ELF-1 (cell line): Measurements from ENCODE around the gene PHKA2.

ENCODE experiments used
- DNase-seq: peaks from one replicate; pipeline ENCODE4 v3.0.0-alpha.2; 2016; ENCODE audit warnings: low read depth, low spot score

The PHKA2 gene

DNA sequence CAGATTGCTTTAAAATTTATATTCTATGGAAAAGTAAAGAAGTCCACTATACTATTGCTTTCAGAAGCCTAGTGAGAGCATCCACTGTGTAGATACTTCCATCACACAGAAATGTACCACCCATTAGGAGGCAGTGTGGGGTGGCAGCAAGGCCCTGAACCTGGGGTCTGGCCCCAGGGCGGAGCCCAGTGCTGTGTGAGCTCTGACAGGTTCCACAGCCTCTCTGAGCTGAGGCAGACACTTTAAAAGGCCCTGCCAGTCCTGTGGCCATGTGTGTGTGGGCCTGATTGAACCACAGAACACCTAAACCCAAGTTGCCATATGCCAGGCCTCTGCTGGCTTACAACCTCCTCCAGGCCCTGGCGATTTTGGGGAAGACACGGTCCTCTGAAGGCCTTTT is 49.2 kb downstream of the PHKA2 start:
- DNase-seq: no peak

GRCh38 chrX:18933617-18934016 is 50.3 kb downstream of the PHKA2 start:
- DNase-seq: no peak

- DNase-seq: peak; percentile 58
Observed at GRCh38 chrX:18931972-18932371, 51.9 kb downstream of the PHKA2 start.

GRCh38 chrX:18929775-18930174 is 54.1 kb downstream of the PHKA2 start:
- no peak for DNase-seq

GRCh38 chrX:18927558-18927957 is 56.4 kb downstream of the PHKA2 start:
- no peak for DNase-seq

DNA sequence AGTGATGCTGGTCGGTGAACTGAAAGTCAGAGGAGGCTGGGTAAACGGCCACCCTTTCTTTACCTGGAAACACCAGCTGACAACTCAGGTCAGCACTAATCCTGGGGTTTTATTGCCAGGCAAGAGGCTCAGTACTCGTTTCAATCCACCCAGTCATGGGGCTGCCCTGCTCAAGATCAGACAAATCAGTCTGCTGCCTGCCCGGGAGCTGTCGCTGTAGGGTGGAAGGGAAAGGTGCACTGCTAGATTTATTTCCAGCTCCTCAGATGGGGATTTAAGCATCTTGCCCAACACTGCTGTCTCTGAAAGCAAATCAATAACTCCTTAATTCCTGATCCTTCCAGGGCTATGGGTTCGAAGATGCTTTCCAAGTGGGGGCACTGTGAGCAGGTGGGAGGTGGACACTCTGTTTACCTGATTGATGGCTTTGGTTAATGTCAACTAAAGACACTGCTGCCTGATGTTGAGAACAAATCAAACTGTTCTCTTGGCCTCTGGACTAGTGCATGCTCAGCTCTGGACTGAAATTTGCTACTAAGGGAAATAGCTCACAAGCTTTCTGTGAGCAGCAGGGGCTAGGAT is 59.3 kb downstream of the PHKA2 start:
- no peak for DNase-seq

- no peak for DNase-seq
Observed at GRCh38 chrX:18920566-18920965, 63.3 kb downstream of the PHKA2 start.

- no peak for DNase-seq
Observed at GRCh38 chrX:18920079-18920478, 63.8 kb downstream of the PHKA2 start.

GRCh38 chrX:18917831-18918230 is 66.1 kb downstream of the PHKA2 start:
- DNase-seq: no peak

DNA sequence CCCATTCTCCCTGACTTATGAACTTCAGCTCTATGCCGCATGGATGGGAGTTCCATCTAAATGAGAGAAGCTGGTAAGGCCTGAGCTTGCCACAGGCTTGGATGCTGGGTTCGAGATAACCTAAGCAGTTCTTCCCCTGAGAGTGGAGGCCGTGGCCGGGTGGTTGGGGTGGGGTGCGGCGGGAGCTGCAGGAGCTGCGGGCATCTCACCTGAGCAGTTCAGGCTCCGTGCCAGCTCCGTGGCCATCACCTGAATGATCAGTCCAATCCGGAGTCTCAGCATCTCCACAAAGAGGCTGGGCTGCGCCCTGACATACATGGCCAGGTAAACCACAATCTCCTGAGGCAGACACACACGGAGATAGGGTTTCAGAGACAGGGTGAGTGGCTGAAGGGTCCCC is 77.6 kb downstream of the PHKA2 start:
- no peak for DNase-seq

DNA sequence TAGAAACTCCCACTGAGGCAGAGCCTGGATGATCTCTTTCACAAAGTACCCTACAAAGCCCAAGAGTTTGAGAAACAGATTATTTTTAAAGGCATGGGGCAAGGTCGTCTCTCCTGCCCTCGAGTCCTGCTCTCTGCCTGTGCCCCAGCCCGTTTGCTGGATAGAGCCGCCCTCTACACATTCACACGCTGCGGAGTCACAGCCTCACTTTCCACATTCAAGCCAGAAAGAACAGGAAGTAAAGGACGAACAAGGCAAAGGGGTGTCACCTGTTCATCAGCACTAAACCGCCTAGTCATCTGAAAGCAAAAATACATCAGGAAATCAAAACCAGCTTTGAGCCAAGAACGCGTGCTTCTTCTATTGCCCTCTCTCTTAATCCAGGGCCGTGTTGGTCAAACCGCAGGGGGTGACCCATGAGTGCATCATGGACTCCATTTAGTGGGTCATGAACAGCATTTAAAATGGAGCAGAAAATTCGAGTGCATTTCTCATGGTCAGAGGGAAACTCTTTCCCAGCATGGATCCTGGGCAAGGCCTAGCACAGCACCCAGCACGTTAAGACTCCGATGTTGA is 83.4 kb downstream of the PHKA2 start:
- DNase-seq: peak; percentile 67

DNA sequence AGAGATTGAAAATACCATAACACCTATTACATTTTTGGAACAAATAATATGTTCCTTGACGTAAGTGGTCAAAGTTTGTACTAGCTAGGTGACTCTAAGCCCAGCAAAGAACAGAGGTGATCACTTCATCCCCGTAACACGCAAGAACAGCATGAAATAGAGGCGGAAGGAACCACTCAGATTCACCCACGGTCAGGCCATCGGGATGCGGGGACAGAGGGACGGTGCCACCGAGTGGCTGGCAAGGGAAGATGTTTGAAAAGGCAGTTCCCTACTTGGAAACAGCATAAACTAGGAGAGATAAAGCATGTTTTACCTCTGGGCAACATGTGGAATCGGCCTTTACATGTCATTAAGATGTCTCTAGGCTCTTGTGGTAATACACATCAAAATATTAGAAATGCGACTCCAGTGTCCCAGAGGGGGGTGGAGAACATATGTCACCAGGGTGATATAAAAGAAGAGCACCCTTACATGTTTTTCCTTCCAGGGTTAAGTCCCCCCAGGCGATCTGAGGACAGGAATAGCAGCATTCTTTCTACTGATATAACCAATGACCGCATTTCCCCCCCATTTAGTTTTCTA is 84.0 kb downstream of the PHKA2 start:
- peak; percentile 69 for DNase-seq

- no peak for DNase-seq
Observed at GRCh38 chrX:18898492-18898891, 85.4 kb downstream of the PHKA2 start.

DNA sequence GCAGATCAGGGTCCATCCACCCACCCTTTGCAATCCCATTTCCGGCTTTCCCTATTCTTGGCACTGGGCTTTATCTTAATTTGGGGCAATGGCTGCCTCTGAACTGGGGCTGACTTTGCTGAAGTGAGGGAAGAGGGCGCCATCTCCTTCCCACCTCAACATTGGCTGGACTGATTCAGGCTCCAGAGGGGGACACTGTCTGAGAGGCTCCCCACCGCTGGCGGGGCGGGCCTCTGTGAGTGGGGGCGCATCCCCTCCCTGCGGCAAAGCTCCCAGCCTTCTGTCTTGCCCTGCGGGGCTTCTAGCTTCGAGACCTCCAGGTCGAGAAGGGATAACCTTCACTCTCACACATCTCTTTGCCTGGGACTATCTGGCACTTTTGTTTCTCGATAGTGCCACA is 85.8 kb downstream of the PHKA2 start:
- no peak for DNase-seq

- DNase-seq: no peak
Observed at GRCh38 chrX:18897611-18898010, 86.3 kb downstream of the PHKA2 start.

DNA sequence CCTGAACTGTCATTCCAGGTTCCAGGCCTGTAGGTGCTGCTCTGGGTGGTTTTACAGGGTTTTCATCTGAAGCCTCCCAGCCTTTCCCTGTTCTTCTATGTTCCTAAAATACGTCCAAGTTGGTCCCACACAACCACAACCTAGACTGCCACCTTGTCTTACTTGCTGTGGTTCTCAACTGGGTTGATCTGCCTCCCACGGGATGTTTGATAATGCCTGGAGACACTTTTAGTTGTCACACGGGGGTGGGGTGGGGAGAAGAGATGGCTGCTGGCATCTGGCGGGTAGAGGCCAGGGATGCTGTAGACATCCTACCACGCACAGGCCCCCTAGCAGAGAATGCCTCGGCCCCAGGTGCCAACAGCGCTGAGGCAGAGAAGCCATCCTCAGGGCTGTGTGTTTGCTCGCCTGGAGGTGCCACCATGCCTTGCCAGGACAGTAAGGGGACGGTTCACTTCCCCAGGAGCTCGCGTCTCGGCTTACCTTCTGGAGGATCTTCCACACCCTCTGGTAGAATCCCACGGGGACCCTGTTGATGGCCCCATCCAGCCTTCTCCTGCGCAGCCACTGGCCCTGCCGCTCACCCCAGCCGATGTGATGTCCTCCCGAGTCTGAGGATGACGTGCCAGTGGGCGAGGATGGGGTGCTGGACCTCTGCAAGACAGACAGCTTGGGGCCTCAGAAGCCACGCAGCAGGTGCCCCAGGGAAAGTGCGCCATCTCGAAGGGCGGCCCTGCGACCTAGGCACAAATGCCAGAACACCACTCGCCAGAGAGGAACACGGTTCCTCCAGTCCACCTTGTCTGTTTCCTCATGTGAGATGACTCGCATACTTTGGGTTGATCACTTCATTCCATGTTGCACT is 87.0 kb downstream of the PHKA2 start:
- no peak for DNase-seq

DNA sequence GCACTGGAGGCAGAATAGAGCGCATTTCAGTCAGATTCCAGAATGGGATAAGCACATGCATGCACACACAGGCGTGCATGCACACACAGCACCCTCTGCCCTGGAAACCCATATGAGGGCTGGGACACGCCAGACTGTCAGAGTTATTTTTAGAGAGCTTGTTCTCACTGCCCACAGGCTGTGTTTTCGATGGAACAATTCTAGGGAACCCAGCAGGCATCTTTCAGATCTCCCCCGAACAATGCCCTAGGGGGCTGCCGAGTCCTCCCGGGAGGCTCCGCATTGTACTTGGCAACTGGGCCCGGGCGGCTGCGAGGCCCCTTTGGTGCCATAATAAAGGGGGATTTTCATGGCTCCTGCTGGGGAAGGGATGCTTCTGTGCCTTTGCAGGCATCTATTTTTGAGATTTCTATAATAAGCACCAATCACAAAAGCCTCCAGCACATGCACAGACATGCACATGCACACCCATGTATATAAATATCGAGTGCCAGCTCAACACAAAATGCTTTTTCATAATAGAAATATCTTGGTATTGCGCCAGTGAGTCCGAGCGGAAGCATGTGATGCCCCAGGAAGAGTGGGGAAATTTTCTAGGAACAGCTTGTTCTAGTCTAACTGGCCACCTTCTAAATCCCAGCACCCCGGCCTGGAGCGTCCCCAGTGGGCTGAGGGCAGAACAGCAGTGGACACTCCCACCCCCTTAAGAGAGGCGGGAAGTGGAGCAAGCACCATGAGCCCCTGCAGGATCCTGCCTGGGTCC is 88.5 kb downstream of the PHKA2 start:
- no peak for DNase-seq

GRCh38 chrX:18894156-18894555 is 89.8 kb downstream of the PHKA2 start:
- DNase-seq: peak; percentile 53

DNA sequence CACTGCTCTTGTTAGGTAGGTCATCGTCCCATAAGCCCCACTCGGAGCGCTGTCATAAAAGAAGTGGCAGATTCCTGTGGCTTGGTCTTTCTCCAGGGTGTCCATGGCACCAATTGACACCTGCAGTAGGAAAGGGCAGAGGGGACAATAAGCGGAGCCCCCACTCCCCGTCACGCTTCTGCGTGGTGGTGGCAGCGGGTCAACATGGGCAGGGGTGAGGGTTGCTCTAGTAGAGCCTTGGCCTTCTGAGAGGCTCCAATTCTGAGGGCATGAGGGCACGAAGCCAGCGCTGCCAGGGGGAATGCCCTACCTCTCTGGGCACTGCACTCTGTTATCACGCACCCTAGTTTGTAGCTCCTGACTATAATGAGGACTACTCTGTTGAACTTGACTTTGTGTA is 90.4 kb downstream of the PHKA2 start:
- DNase-seq: no peak

DNA sequence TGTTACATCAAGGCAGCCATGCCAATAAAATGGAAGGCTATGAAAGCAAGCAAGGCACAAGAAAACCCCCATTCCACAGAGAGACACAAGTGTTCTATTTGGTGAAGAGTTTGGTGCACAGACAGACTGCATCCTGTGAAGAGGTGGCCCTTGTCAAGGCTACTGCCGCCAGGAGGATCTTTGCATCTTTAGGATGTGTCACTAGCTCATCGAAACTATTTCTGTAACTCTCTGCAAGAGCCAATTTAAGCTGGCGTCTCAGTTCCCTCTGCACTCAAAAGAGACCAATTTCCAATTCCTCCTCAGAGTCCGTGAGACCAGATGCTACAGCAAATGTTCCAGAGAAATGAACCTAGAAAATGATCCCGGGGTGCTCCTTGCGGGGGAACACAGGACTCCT is 91.0 kb downstream of the PHKA2 start:
- no peak for DNase-seq

GRCh38 chrX:18891548-18891945 is 92.4 kb downstream of the PHKA2 start:
- no peak for DNase-seq
